H1 (cell line): ENCODE measurements around the gene PRKN. TPM values are rescaled to one million over a fixed set of nuclear protein-coding genes. Genes with fewer than 3 reads are reported as not detected.

Source experiments
- CTCF ChIA-PET: fragments of 300-600 bp; sonication (Branson Sonifier 250); formaldehyde crosslinking; loops from one replicate; lab custom pipeline; 2021; ENCODE audit not compliant: partially characterized antibody; lab: Charles Lee
- POLR2A ChIA-PET: fragments of 300-600 bp; sonication (Branson Sonifier 250); formaldehyde crosslinking; loops from one replicate; lab custom pipeline; 2021; ENCODE audit warnings: inconsistent platforms; ENCODE audit not compliant: partially characterized antibody; lab: Charles Lee
- DNase-seq, 2 experiments: peaks; one replicate each; pipeline versions ENCODE4 v3.0.0 to v3.0.0-alpha.2; 2010 to 2022; ENCODE audit warnings: low spot score in 2 of 2, low read depth in 1 of 2, mixed read lengths in 1 of 2
- FAIRE-seq: peaks from 2 replicates; lab custom pipeline; 2011; peaks lifted over from hg19 to GRCh38; lab: Jason Lieb, UNC
- H2AFZ ChIP-seq: 2 replicates; pipeline ENCODE4 v1.8.1; 2012; ENCODE audit warnings: low read length, inconsistent platforms
- H2AK5ac ChIP-seq: 2 replicates; pipeline ENCODE4 v1.6.1; 2013; ENCODE audit warnings: low read depth, low read length
- H2BK120ac ChIP-seq: replicated peaks from 2 replicates; pipeline ENCODE3; 2013; ENCODE audit warnings: low read depth, low read length, inconsistent platforms
- H2BK12ac ChIP-seq: 2 replicates; pipeline ENCODE4 v1.6.1; 2013; ENCODE audit warnings: low read depth, low read length
- H2BK15ac ChIP-seq: 2 replicates; pipeline ENCODE4 v1.6.1; 2013; ENCODE audit warnings: low read length
- H2BK20ac ChIP-seq: 2 replicates; pipeline ENCODE4 v1.6.1; 2013; ENCODE audit warnings: low read length
- H2BK5ac ChIP-seq: 2 replicates; pipeline ENCODE4 v1.6.1; 2013; ENCODE audit warnings: low read depth, low read length
- H3K14ac ChIP-seq: 2 replicates; pipeline ENCODE4 v1.6.1; 2013; ENCODE audit warnings: inconsistent platforms; ENCODE audit not compliant: insufficient read length
- H3K18ac ChIP-seq: 2 replicates; pipeline ENCODE4 v1.6.1; 2013; ENCODE audit warnings: low read length; ENCODE audit errors: extremely low read depth
- H3K23ac ChIP-seq: 2 replicates; pipeline ENCODE4 v1.6.1; 2013; ENCODE audit warnings: inconsistent platforms; ENCODE audit not compliant: insufficient read length
- H3K23me2 ChIP-seq: 2 replicates; pipeline ENCODE4 v1.6.1; 2013; ENCODE audit warnings: low read depth, low read length
- H3K27ac ChIP-seq: 2 replicates; pipeline ENCODE4 v1.6.1; 2011; ENCODE audit warnings: low read depth, low read length, inconsistent platforms
- H3K27me3 ChIP-seq, 4 experiments: replicated peaks in 1 of 4; 1 replicate in 1 of 4; 2 replicates in 3 of 4; pipeline versions ENCODE4 v1.6.1 to v1.8.1; 2011 to 2013; ENCODE audit warnings: low read length in 3 of 4, mild to moderate bottlenecking in 3 of 4, inconsistent platforms in 2 of 4, mixed read lengths in 2 of 4, moderate library complexity in 1 of 4; ENCODE audit not compliant: control insufficient read depth in 3 of 4, insufficient read depth in 3 of 4; ENCODE audit errors: extremely low read depth in 1 of 4
- H3K36me3 ChIP-seq, 4 experiments: 2 replicates each; pipeline versions ENCODE4 v1.6.1 to v1.8.1; 2011 to 2013; ENCODE audit warnings: mild to moderate bottlenecking in 4 of 4, low read length in 3 of 4, moderate library complexity in 2 of 4, control low read depth in 1 of 4, inconsistent platforms in 1 of 4; ENCODE audit not compliant: insufficient read depth in 4 of 4, control insufficient read depth in 2 of 4
- H3K4ac ChIP-seq: replicated peaks from 2 replicates; pipeline ENCODE3; 2013; ENCODE audit warnings: low read length, low read depth, mixed read lengths, inconsistent platforms; ENCODE audit not compliant: insufficient read length
- H3K4me1 ChIP-seq, 4 experiments: replicated peaks in 1 of 4; 1 replicate in 1 of 4; 2 replicates in 3 of 4; pipeline versions ENCODE4 v1.6.1 to v1.8.1; 2011 to 2013; ENCODE audit warnings: low read length in 3 of 4, inconsistent platforms in 2 of 4, mixed read lengths in 1 of 4; ENCODE audit not compliant: insufficient read depth in 4 of 4, control insufficient read depth in 3 of 4
- H3K4me2 ChIP-seq, 2 experiments: 2 replicates each; pipeline versions ENCODE4 v1.6.1 to v1.8.1; 2011 to 2013; ENCODE audit warnings: low read depth in 2 of 2, low read length in 2 of 2, control low read depth in 1 of 2, inconsistent platforms in 1 of 2, mild to moderate bottlenecking in 1 of 2; ENCODE audit not compliant: insufficient read depth in 1 of 2
- H3K4me3 ChIP-seq, 4 experiments: fragments of 200-600, 300-600 bp in 1 of 4; sonication (generic), shearing (Covaris generic), sonication (Bioruptor Twin) in 1 of 4; 2 replicates each; pipeline versions ENCODE4 v1.5.1 to v1.8.1; 2011 to 2016; ENCODE audit warnings: low read length in 4 of 4, low read depth in 3 of 4, control low read depth in 2 of 4, inconsistent platforms in 2 of 4, mild to moderate bottlenecking in 2 of 4, mixed read lengths in 1 of 4, moderate library complexity in 1 of 4; ENCODE audit not compliant: insufficient read depth in 2 of 4; ENCODE audit errors: extremely low read depth in 1 of 4
- H3K56ac ChIP-seq: replicated peaks from 2 replicates; pipeline ENCODE3; 2013; ENCODE audit warnings: low read depth, mild to moderate bottlenecking, mixed read lengths, low read length, inconsistent platforms; ENCODE audit not compliant: insufficient read length
- H3K79me1 ChIP-seq: 2 replicates; pipeline ENCODE4 v1.6.1; 2013; ENCODE audit warnings: low read depth, low read length, control low read depth
- H3K79me2 ChIP-seq, 2 experiments: 2 replicates each; pipeline versions ENCODE4 v1.6.1 to v1.8.1; 2012 to 2013; ENCODE audit warnings: low read length in 2 of 2, mild to moderate bottlenecking in 2 of 2, inconsistent platforms in 1 of 2; ENCODE audit not compliant: insufficient read depth in 2 of 2, control insufficient read depth in 1 of 2
- H3K9ac ChIP-seq, 4 experiments: replicated peaks in 1 of 4; 1 replicate in 1 of 4; 2 replicates in 3 of 4; pipeline versions ENCODE4 v1.6.1 to v1.8.1; 2011 to 2013; ENCODE audit warnings: low read depth in 3 of 4, low read length in 3 of 4, control low read depth in 2 of 4, mild to moderate bottlenecking in 2 of 4, moderate library complexity in 2 of 4, inconsistent platforms in 1 of 4; ENCODE audit errors: extremely low read depth in 1 of 4
- H3K9me3 ChIP-seq, 2 experiments: 2 replicates each; pipeline versions ENCODE4 v1.6.1 to v1.8.1; 2012 to 2013; ENCODE audit warnings: mild to moderate bottlenecking in 2 of 2, moderate library complexity in 2 of 2, control low read depth in 1 of 2, inconsistent platforms in 1 of 2, low read depth in 1 of 2, low read length in 1 of 2, mixed read lengths in 1 of 2; ENCODE audit not compliant: insufficient read depth in 2 of 2
- H4K20me1 ChIP-seq, 2 experiments: replicated peaks in 1 of 2; 2 replicates each; pipeline versions ENCODE3 to v1.8.1; 2011 to 2013; ENCODE audit warnings: inconsistent platforms in 2 of 2, low read length in 2 of 2, mild to moderate bottlenecking in 1 of 2; ENCODE audit not compliant: insufficient read depth in 2 of 2, control insufficient read depth in 1 of 2
- H4K5ac ChIP-seq: 2 replicates; pipeline ENCODE4 v1.6.1; 2013; ENCODE audit warnings: low read length, low read depth, mixed read lengths, inconsistent platforms; ENCODE audit not compliant: insufficient read length
- H4K8ac ChIP-seq: 2 replicates; pipeline ENCODE4 v1.8.0; 2013; ENCODE audit warnings: mild to moderate bottlenecking, moderate library complexity, low read length, inconsistent platforms; ENCODE audit not compliant: insufficient read depth; ENCODE audit errors: extremely low read depth
- H4K91ac ChIP-seq: replicated peaks from 2 replicates; pipeline ENCODE3; 2013; ENCODE audit warnings: low read length, mixed read lengths, inconsistent platforms; ENCODE audit not compliant: insufficient read length
- TEAD4 ChIP-seq: IDR thresholded peaks from 2 replicates; pipeline ENCODE4 v1.6.1; 2012; ENCODE audit warnings: low read depth, low read length, inconsistent platforms, mixed read lengths
- USF2 ChIP-seq: IDR thresholded peaks from 2 replicates; pipeline ENCODE4 v1.6.1; 2011; ENCODE audit warnings: low read length, improper control_type of control experiment
- WGBS, 2 experiments: shearing (Covaris generic) in 1 of 2; methylation state at CpG; one replicate each; pipeline versions ENCODE4 v1.1.6 to v1.1.7; 2013 to 2015; ENCODE audit warnings: low lambda C conversion rate in 2 of 2, mixed read lengths in 2 of 2, inconsistent platforms in 1 of 2, low coverage in 1 of 2, missing lambda C conversion rate in 1 of 2; ENCODE audit not compliant: insufficient replicate concordance in 2 of 2, insufficient coverage in 1 of 2, insufficient read length in 1 of 2; ENCODE audit errors: extremely low coverage in 1 of 2, missing lambda C conversion rate in 1 of 2; 5-methylcytosine and 5-hydroxymethylcytosine counted together
- polyA plus RNA-seq, 7 experiments: library from polyadenylated mRNA; depleted of rRNA in 3 of 7; stranded (reverse) in 5 of 7; unstranded in 2 of 7; fragments of >200 nt in 5 of 7; fragments of 200-250 nt in 2 of 7; gene quantifications; 1 replicate in 5 of 7; 2 replicates in 1 of 7; 4 replicates in 1 of 7; pipeline versions ENCODE4 v1.2.1 to v1.2.3, GENCODE V29; 2011 to 2013; ENCODE audit warnings: missing spikeins in 2 of 7, mixed read lengths in 2 of 7
- total RNA-seq: library from RNA; stranded (reverse); fragmentation: NEBNext Ultra II Directional; extraction: Animal tissue kit (Norgen Biotek cat#: 25700); gene quantifications from 2 replicates; pipeline ENCODE4 v1.2.1, GENCODE V29; 2021
- TF ChIP-seq, protein P1 (sequence below): IDR thresholded peaks from 2 replicates; pipeline ENCODE4 v1.6.1; 2012; ENCODE audit warnings: inconsistent platforms

Gene PRKN
- total and polyA plus RNA-seq, 2 of the 8 experiments (the other 6 are each of a cell fraction or from before 2014, with no cell fraction given), result 0.13 to 0.29 TPM

GRCh38 chr6:161482517-161482858, 1245.1 kb downstream of the PRKN start:
- no peak overlapping the region for H2BK20ac ChIP-seq
- no peak overlapping the region for H2AK5ac ChIP-seq
- no peaks in the 10 kb centered on the region; a peak in 1 of 7 replicates for H3K4me1 ChIP-seq
- no peak overlapping the region for H2BK120ac ChIP-seq
- H4K5ac ChIP-seq, result no peak overlapping the region
- H3K56ac ChIP-seq, result no peak overlapping the region
- WGBS, 2 experiments, result 84% methylated on average over 3 of the region's 3 CpGs; no CpG with 5 or more reads in 1 of the 2 experiments
- no peak overlapping the region for H3K4ac ChIP-seq
- no peak overlapping the region for H3K9ac ChIP-seq
- no peak for DNase-seq
- H3K9me3 ChIP-seq, result no peaks in the 10 kb centered on the region
- no peaks in the 10 kb centered on the region for H3K79me1 ChIP-seq
- no peaks in the 10 kb centered on the region for H4K20me1 ChIP-seq
- POLR2A ChIA-PET, result no interaction called here
- no peaks in the 10 kb centered on the region for H3K36me3 ChIP-seq
- no peak overlapping the region for H3K4me3 ChIP-seq
- FAIRE-seq, result no peak
- H3K14ac ChIP-seq, result no peak overlapping the region
- no peaks in the 10 kb centered on the region for H3K27me3 ChIP-seq
- TF ChIP-seq TEAD4 (no peak), USF2 (no peak)
- TF ChIP-seq, protein P1, sequence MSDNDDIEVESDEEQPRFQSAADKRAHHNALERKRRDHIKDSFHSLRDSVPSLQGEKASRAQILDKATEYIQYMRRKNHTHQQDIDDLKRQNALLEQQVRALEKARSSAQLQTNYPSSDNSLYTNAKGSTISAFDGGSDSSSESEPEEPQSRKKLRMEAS, result 0 out of 2 replicates have a peak, but pooled peaks have one; percentile 17
- TF ChIP-seq, all 59 proteins: peak for 1
- Histone ChIP-seq H4K8ac (no peak overlapping the region), H3K27ac (no peak overlapping the region), H3K23ac (no peak overlapping the region), H2BK5ac (no peak overlapping the region), H3K23me2 (no peaks in the 10 kb centered on the region), H2BK15ac (no peak overlapping the region), H3K79me2 (no peaks in the 10 kb centered on the region), H2AFZ (no peak overlapping the region), H2BK12ac (no peak overlapping the region), H3K18ac (no peak overlapping the region), H4K91ac (no peak overlapping the region), H3K4me2 (no peak overlapping the region)
- CTCF ChIA-PET, result interaction anchor here (0.7 to 1.3 kb wide), 4 partner anchors 11 to 64 kb away, joined by 3 to 5 read pairs (median 4); no protein-coding TSS in a partner anchor
